GM12872 (cell line): Measurements from ENCODE around the gene PRODH2.

Source experiments
- CTCF ChIP-seq: IDR thresholded peaks from 3 replicates; pipeline ENCODE4 v1.5.1; 2011; ENCODE audit warnings: low read depth, mild to moderate bottlenecking, low read length, moderate library complexity; ENCODE audit not compliant: insufficient read depth

Gene PRODH2

GRCh38 chr19:35774274-35775045 lies 38.2 kb downstream of the PRODH2 start:
- TF ChIP-seq CTCF: no peak

DNA sequence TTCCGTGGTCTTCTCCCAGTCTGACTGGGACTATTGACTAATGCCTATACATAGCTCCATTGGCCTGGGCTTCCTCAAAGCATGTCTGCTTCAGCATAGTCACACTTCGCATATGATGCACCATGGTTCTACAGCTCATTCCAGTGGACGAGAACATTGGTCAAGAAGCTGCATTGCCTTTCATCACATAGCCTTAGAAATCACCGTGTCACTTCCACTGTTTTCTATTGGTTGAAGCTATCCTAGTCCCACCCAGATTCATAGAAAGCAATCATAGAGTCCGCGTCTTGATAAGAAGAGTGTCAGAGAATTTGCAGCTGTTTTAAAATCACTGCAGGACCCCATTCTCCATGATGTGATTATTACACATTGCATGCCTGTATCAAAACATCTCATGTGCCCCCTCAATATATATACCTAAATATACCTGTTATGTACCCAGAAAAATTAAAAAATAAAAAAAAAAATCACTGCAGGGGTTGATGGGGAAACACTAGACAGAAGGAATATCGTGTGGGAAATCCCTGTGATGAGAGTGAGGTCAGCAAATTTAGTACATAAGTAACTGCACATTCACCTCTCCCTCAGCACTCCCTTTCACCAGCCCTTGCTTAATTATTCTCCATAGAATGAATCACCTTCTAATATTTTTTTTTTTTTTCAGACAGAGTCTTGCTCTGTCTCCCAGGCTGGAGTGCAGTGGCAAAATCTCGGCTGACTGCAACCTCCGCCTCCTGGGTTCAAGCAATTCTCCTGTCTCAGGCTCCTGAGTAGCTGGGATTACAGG lies 39.4 kb downstream of the PRODH2 start:
- no peak for TF ChIP-seq CTCF

GRCh38 chr19:35768082-35768421 lies 44.6 kb downstream of the PRODH2 start:
- TF ChIP-seq CTCF: no peak

GRCh38 chr19:35767288-35768081 lies 45.2 kb downstream of the PRODH2 start:
- TF ChIP-seq CTCF: no peak

GRCh38 chr19:35766571-35767104 lies 46.0 kb downstream of the PRODH2 start:
- TF ChIP-seq CTCF: no peak

DNA sequence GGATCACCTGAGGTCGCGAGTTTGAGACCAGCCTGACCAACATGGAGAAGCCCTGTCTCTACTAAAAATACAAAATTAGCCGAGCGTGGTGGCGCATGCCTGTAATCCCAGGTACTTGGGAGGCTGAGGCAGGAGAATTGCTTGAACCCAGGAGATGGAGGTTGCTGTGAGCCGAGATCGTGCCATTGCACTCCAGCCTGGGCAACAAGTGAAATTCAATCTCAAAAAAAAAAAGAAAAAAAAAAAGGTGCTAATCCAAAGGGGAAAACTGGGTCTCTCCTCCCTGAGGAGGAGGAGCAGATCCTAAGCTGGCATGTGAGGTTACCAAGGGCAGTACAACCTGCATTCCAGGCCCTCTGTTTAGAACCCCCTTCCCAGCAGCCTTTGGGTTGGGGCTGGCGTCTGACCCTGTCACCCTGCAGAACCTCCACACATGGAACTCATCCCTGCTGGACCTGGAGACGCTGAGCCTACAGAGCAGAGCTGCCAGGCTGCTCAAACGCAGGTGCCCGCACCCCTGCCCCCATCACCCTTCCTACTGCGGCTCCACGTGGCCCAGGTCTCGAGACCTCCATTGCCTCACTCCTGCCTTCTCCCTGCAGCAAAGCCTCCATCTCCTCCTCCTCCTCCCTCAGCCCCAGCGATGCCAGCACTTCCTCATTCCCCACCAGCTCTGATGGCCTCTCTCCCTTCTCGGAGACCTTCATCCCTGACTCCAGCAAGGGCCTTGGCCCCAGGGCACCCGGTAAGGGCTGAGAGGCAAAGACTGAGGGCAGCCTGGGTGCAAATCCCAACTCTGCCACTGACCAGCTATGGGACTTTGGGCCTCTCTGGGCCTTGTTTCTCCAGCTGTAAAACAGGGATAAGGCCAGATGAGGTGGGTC lies 48.0 kb downstream of the PRODH2 start:
- TF ChIP-seq CTCF: no peak
